Measurements from ENCODE around the gene FAM43A. TPM values are rescaled to one million over a fixed set of nuclear protein-coding genes. Genes with fewer than 3 reads are reported as not detected.

Gene FAM43A
- total and polyA plus RNA-seq, 2 experiments from 2014 or later = 18.9 to 24.9 TPM

GRCh38 chr3:194685065-194685717, 492 bp upstream of the FAM43A start:
- Histone ChIP-seq H3K36me3 (replicated peaks; ENCODE audit: insufficient read depth, low read depth) (no peaks in the 10 kb centered on the region), H4K20me1 (ENCODE audit: insufficient read depth, poor library complexity, severe bottlenecking) (peaks cover 13% of the 10 kb centered on the region), H2AFZ (no peak overlapping the region), H3K4me3 (peak overlapping the region; percentile 8), H3K4me2 (peak overlapping the region; percentile 95), H3K27ac (no peak overlapping the region), H3K4me1 (ENCODE audit: insufficient read depth) (peaks cover 33% of the 10 kb centered on the region), H3K9me2 (replicated peaks; ENCODE audit: insufficient read depth) (no peaks in the 10 kb centered on the region), H3K27me3 (peaks cover 12% of the 10 kb centered on the region), H3K79me2 (peaks cover 11% of the 10 kb centered on the region), H3K9me3 (ENCODE audit: low read depth) (no peaks in the 10 kb centered on the region)
- WGBS (ENCODE audit: low lambda C conversion rate, missing lambda C conversion rate) = 71% methylated on average over 13 of the region's 13 CpGs
- DNase-seq (ENCODE audit: low spot score) = no peak
- TF ChIP-seq EZH2phosphoT487 (IDR thresholded peaks at IDR 0.05; ENCODE audit: low read depth, severe bottlenecking, unreplicated experiment) (no peak), CTCF (IDR thresholded peaks at IDR 0.05; ENCODE audit: poor library complexity) (no peak), EZH2 (IDR thresholded peaks at IDR 0.05; ENCODE audit: borderline replicate concordance) (no peak)

- H3K9me2 ChIP-seq (replicated peaks; ENCODE audit: insufficient read depth) = no peaks in the 10 kb centered on the region
- peaks cover 11% of the 10 kb centered on the region for H3K79me2 ChIP-seq
- peak overlapping the region; percentile 67 for H3K4me3 ChIP-seq
- peak overlapping the region; percentile 15 for H3K27ac ChIP-seq
- peaks cover 13% of the 10 kb centered on the region for H4K20me1 ChIP-seq (ENCODE audit: insufficient read depth, poor library complexity, severe bottlenecking)
- H3K4me2 ChIP-seq = peak overlapping the region; percentile 95
- no peaks in the 10 kb centered on the region for H3K36me3 ChIP-seq (replicated peaks; ENCODE audit: insufficient read depth, low read depth)
- no peak for DNase-seq (ENCODE audit: low spot score)
- H3K4me1 ChIP-seq (ENCODE audit: insufficient read depth) = peaks cover 45% of the 10 kb centered on the region
- no peak for TF ChIP-seq EZH2 (IDR thresholded peaks at IDR 0.05; ENCODE audit: borderline replicate concordance)
- peaks cover 12% of the 10 kb centered on the region for H3K27me3 ChIP-seq
- WGBS (ENCODE audit: low lambda C conversion rate, missing lambda C conversion rate) = 1% methylated on average over 29 of the region's 29 CpGs
- H2AFZ ChIP-seq = no peak overlapping the region
- H3K9me3 ChIP-seq (ENCODE audit: low read depth) = no peaks in the 10 kb centered on the region
Measured at GRCh38 chr3:194686414-194686815, 732 bp downstream of the FAM43A start.

GRCh38 chr3:194686816-194687637, 1.3 kb downstream of the FAM43A start:
- Histone ChIP-seq H3K36me3 (replicated peaks; ENCODE audit: insufficient read depth, low read depth) (no peaks in the 10 kb centered on the region), H2AFZ (peak overlapping the region; percentile 32), H3K9me3 (ENCODE audit: low read depth) (no peaks in the 10 kb centered on the region), H3K4me2 (peak overlapping the region; percentile 95), H3K27ac (peak overlapping the region; percentile 83), H3K4me1 (ENCODE audit: insufficient read depth) (peaks cover 48% of the 10 kb centered on the region), H3K79me2 (peaks cover 11% of the 10 kb centered on the region), H3K9me2 (replicated peaks; ENCODE audit: insufficient read depth) (no peaks in the 10 kb centered on the region), H3K4me3 (peak overlapping the region; percentile 67), H3K27me3 (peaks cover 12% of the 10 kb centered on the region), H4K20me1 (ENCODE audit: insufficient read depth, poor library complexity, severe bottlenecking) (peaks cover 13% of the 10 kb centered on the region)
- TF ChIP-seq EZH2phosphoT487 (IDR thresholded peaks at IDR 0.05; ENCODE audit: low read depth, severe bottlenecking, unreplicated experiment) (no peak), EZH2 (IDR thresholded peaks at IDR 0.05; ENCODE audit: borderline replicate concordance) (peak; percentile 45), CTCF (IDR thresholded peaks at IDR 0.05; ENCODE audit: poor library complexity) (no peak)
- DNase-seq (ENCODE audit: low spot score) = peak; percentile 57
- WGBS (ENCODE audit: low lambda C conversion rate, missing lambda C conversion rate) = 2% methylated on average over 78 of the region's 86 CpGs

Data from hepatocyte (in vitro differentiated cells).